ENCODE results near the gene TSPAN15. TPM values are rescaled to one million over a fixed set of nuclear protein-coding genes. Genes with fewer than 3 reads are reported as not detected.

Gene TSPAN15
- total RNA-seq, 3 donors from 2014 or later (not counting 1 experiment from before 2014, with no cell fraction given) = 1.3 to 3.9 (median 2.1) TPM

GRCh38 chr10:69408318-69409175 is 42.7 kb upstream of the TSPAN15 start:
- Mint-ChIP-seq H3K27ac (peak overlapping the region; percentile 83 to 91), H3K4me3 (peak overlapping the region; percentile 82), H3K27me3 (ENCODE audit: low read depth in 2 of 2) (no peaks in the 10 kb centered on the region), H3K9me3 (no peaks in the 10 kb centered on the region), H3K4me1 (peaks cover 7 to 23% of the 10 kb centered on the region in 2 donors), H3K36me3 (no peaks in the 10 kb centered on the region)
- ATAC-seq (peak; percentile 91 to 96 (median 91)), DNase-seq (peak; percentile 90 to 97)
- no peaks in the 10 kb centered on the region for H3K36me3 ChIP-seq (ENCODE audit: control insufficient read depth, insufficient read depth, low read length)
- H3K27me3 ChIP-seq (ENCODE audit: control insufficient read depth, insufficient read depth, low read length) = no peaks in the 10 kb centered on the region
- 4% methylated on average over 53 of the region's 64 CpGs for WGBS (ENCODE audit: insufficient coverage)
- peaks cover 21% of the 10 kb centered on the region for H3K4me1 ChIP-seq (ENCODE audit: control insufficient read depth, insufficient read depth, low read length)
- H3K9me3 ChIP-seq (ENCODE audit: control insufficient read depth, insufficient read depth, low read length) = no peaks in the 10 kb centered on the region
- H3K27ac ChIP-seq (ENCODE audit: low read length) = peak overlapping the region; percentile 84
- TF ChIP-seq CTCF (IDR thresholded peaks at IDR 0.05) = peak; percentile 80
- H3K4me3 ChIP-seq (ENCODE audit: low read length) = peak overlapping the region; percentile 9
- intact Hi-C loops (cut with micrococcal nuclease) = loop anchor here (5.0 kb wide), 2 partner anchors 99 to 451 kb away; partner anchors contain the start of gene DDX21

- no peak for TF ChIP-seq CTCF (IDR thresholded peaks at IDR 0.05)
- Histone ChIP-seq H3K27me3 (ENCODE audit: control insufficient read depth, insufficient read depth, low read length) (no peaks in the 10 kb centered on the region), H3K9me3 (ENCODE audit: control insufficient read depth, insufficient read depth, low read length) (no peaks in the 10 kb centered on the region), H3K4me3 (ENCODE audit: low read length) (no peak overlapping the region), H3K4me1 (ENCODE audit: control insufficient read depth, insufficient read depth, low read length) (peaks cover 21% of the 10 kb centered on the region), H3K27ac (ENCODE audit: low read length) (peak overlapping the region; percentile 84), H3K36me3 (ENCODE audit: control insufficient read depth, insufficient read depth, low read length) (no peaks in the 10 kb centered on the region)
- H3K27me3 Mint-ChIP-seq (ENCODE audit: low read depth in 2 of 2) = no peaks in the 10 kb centered on the region
- WGBS (ENCODE audit: insufficient coverage) = 12% methylated on average over 3 of the region's 7 CpGs
- H3K4me3 Mint-ChIP-seq = peak overlapping the region; percentile 21
- H3K9me3 Mint-ChIP-seq = no peaks in the 10 kb centered on the region
- DNase-seq = no peak
- peak overlapping the region; percentile 83 to 91 for H3K27ac Mint-ChIP-seq
- intact Hi-C loops (cut with micrococcal nuclease) = loop anchor here (5.0 kb wide), 2 partner anchors 98 to 452 kb away; partner anchors contain the start of gene DDX21
- ATAC-seq = no peak
- peaks cover 7 to 23% of the 10 kb centered on the region in 2 donors for H3K4me1 Mint-ChIP-seq
- H3K36me3 Mint-ChIP-seq = no peaks in the 10 kb centered on the region
These were observed 42.1 kb upstream of the TSPAN15 start for GRCh38 chr10:69409176-69409495.

GRCh38 chr10:69409968-69410367 is 41.3 kb upstream of the TSPAN15 start:
- Histone ChIP-seq H3K36me3 (ENCODE audit: control insufficient read depth, insufficient read depth, low read length) (no peaks in the 10 kb centered on the region), H3K9me3 (ENCODE audit: control insufficient read depth, insufficient read depth, low read length) (no peaks in the 10 kb centered on the region), H3K4me3 (ENCODE audit: low read length) (no peak overlapping the region), H3K27me3 (ENCODE audit: control insufficient read depth, insufficient read depth, low read length) (no peaks in the 10 kb centered on the region), H3K27ac (ENCODE audit: low read length) (no peak overlapping the region), H3K4me1 (ENCODE audit: control insufficient read depth, insufficient read depth, low read length) (peaks cover 21% of the 10 kb centered on the region)
- WGBS (ENCODE audit: insufficient coverage) = 53% methylated on average over 6 of the region's 6 CpGs
- no peak for DNase-seq
- TF ChIP-seq CTCF (IDR thresholded peaks at IDR 0.05) = no peak
- H3K36me3 Mint-ChIP-seq = no peaks in the 10 kb centered on the region
- intact Hi-C loops (cut with micrococcal nuclease) = loop anchor here (5.0 kb wide), 2 partner anchors 97 to 453 kb away; partner anchors contain the start of gene DDX21
- no peaks in the 10 kb centered on the region for H3K27me3 Mint-ChIP-seq (ENCODE audit: low read depth in 2 of 2)
- no peak overlapping the region for H3K4me3 Mint-ChIP-seq
- peaks cover 7 to 23% of the 10 kb centered on the region in 2 donors for H3K4me1 Mint-ChIP-seq
- no peaks in the 10 kb centered on the region for H3K9me3 Mint-ChIP-seq
- no peak for ATAC-seq
- peak overlapping the region in 1 of 2 donors; percentile 91 for H3K27ac Mint-ChIP-seq

Measured in natural killer cell (primary cell).